HG03520 (cell line): ENCODE results near the gene DUSP11.
"Not testable (repeated sequence)": the region's sequence is repeated elsewhere in the genome, so short reads cannot be mapped to it uniquely, and the experiment has no call there.

Experiments
- ATAC-seq: cut with Tn5 transposase; IDR thresholded peaks from one replicate; pipeline ENCODE4 v1.9.1; 2021; ENCODE audit warnings: mild to moderate bottlenecking, moderate library complexity; ENCODE audit not compliant: unreplicated experiment

DUSP11 gene

DNA sequence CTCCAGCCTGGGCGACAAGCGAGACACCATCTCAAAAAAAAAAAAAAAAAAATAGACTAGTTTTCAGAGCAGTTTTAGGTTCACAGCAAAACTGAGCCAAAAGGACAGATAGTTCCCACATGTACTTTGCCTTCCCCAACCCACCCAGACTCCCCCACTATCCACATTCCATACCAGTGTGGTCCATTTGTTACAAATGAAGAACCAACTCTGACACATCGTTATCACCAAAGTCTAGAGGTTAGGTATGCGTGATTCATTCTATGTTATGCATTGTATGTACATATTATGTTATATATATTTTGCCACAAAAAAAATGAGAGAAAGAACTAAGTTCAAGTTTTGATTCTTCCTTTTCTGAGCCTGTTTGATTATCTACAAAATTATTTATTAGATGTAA is 3.5 kb downstream of the DUSP11 start:
- ATAC-seq = no peak

DNA sequence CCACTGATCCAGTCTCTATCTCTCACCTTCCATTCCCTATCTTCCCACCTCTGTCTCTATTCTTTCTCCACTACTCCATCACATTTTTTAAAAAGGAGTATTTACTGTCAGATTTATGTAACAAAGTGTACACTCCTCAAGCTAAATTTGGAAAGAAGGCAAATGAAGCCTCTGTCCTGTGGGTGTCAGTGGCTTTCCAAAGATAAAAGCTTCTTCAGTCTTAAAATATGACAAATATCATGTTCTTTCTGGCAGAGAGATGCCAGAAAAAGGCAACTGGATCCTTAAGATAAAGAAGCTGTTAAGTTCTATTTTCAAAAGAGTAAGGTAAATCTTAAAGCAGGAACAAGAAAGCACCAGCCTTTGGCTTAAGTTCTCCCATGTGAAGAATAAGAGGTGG is 7.1 kb downstream of the DUSP11 start:
- no peak for ATAC-seq

DNA sequence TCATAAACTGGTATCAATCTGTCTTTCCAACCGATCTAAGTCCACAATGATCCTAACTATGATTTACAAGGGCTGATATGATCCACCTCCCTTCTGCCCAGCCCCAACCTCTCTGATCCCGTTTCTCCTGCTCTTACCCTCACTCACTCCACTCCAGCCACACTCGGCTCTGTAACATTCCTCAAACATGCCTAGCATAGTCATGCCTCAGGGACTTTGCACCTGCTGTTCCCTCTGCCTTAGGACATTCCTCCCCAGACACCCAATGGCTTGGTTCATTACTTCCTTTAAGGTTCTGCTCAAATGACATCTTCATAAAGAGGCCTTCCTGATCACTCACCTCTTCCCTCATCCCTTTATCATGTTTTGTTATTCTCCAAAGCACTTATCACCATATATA is 9.2 kb downstream of the DUSP11 start:
- ATAC-seq = no peak

DNA sequence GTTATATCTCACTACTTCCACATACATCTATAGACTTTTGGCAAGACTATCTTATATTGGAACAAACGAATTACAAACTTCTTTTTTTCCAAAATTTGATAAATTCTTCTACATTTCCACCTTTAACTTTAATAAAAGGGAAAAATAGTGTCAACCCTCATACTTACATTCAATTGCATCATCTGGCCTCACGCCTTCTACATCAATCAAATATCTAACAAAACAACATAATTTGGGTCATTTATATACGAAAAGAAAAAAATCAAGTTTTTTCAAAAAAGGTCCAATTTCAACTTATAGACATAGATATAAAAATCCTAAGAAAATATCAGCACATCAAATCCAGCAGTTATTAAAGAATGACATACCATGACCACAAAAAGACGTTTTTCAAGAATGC is 12.9 kb downstream of the DUSP11 start:
- no peak for ATAC-seq

DNA sequence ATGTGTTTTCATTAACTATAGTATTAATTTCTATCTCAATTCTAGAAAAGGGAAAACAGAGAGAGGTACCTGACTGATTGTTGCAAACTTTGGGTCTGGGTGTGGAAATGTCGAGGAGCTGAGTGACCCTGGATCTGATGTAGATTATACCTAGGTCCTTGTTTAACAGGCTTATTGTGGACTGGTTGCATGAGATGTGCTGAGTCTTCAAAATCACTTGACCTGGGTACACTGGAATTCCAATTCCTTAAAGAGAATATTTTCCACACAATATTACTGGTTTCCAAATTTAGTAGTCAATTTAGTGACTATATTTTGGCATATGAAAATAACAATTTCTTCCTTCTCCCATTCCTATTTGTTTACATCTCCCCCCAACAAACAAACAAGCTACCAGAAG is 13.6 kb downstream of the DUSP11 start:
- ATAC-seq = no peak

DNA sequence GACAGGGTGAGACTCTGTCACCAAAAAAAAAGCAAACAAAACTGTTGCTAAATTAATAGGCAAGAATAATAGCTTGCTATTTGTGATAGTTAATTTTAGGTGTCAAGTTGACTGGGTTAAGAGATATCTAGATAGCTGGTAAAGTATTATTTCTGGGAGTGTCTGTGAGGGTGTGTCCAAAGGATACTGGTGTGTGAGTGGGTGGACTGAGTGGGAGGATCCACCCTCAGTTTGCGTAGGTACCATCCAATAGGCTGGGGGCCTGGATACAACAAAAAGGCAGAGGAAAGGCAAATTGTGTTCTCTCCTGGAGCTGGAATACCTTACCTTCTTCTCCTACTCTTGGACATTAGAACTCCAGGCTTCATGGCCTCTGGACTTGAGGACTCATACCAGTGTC is 15.0 kb downstream of the DUSP11 start:
- no peak for ATAC-seq

DNA sequence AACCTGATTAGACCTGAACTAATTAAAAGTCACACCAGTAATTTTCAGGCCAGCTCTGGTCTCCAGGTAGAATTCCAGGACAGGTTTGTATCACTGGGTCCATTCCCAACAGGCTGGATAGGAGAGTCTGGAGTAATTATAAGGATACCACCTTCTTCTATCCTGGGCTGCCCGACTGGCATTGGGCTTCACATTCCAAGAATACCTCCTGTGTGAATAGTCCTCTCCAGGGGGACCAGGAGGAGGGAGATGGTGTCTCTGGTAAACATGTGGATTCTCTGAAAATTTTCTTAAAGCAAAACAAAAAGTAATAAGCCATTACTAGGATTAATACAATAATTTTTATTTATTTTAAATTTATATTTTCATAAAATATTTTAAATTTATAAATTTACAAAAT is 17.3 kb downstream of the DUSP11 start:
- no peak for ATAC-seq

DNA sequence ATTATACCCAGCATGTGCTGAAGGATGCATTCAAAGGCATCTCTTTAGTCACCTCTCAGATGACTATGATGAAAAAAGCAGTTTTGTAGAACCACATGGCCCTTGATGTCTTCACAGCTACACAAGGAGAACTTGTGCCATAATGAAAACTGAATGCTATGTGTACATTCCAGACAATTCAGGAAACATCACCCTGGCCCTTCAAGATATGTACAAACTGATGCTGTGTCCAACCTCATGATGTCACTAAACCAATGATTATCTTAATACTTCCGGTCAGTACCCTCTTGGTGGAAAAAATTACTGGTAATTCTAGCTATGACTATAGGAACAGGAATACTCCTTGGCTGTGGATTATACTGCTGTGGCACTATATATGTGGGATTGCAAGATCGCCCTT is 20.0 kb downstream of the DUSP11 start:
- no peak for ATAC-seq

DNA sequence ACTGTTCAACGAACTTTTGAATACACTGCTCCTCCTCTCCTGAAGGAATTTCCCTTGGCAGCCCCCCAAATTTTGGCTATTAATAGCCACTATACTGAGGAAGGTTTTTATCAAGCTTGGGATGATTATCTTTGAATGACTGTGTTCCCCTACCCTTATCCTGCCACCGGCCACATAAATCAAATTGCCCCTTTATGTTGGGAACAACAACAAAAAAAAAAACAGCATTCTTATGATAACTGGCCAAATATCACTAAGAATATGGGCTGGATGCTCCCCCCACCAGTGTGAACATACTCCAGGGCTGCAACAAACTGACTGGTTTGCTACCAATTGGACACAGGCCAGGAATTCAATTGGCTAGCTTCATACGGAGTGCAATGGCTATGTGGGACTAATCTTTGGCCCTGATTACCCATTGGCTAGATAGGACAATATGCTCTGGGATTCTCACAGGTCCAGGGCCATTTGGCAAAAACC is 20.6 kb downstream of the DUSP11 start:
- no peak for ATAC-seq

DNA sequence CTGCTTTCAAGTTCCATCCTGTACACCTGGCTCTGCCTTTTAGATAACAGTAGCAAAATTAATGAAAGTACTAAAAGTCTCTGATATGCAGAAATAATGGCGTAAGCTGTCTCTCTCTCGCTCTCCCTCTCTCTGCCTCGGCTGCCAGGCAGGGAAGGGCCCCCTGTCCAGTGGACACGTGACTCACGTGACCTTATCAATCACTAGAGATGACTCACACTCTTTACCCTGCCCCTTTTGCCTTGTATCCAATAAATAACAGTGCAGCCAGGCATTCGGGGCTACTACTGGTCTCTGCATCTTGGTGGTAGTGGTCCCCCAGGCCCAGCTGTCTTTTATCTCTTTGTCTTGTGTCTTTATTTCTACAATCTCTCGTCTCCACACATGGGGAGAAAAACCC is 25.6 kb downstream of the DUSP11 start:
- ATAC-seq = not testable (repeated sequence)

DNA sequence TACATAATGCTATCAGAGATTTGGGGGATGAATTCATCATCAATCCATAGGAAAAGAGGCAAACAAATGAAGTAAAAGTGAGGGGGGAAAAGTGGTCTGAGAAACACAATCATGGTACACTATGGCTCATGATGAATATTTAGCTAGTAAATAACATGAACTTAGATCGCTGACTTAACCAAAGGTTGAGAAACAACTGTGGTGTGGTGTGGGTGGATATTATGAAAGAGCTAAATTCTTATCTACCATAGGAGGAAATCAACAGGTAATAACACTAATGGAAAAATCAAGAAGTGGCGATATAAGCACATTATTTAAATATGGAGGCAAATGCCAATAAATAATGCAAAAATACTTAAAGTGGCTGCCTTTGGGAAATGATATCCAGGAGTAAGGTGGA is 30.6 kb downstream of the DUSP11 start:
- no peak for ATAC-seq

DNA sequence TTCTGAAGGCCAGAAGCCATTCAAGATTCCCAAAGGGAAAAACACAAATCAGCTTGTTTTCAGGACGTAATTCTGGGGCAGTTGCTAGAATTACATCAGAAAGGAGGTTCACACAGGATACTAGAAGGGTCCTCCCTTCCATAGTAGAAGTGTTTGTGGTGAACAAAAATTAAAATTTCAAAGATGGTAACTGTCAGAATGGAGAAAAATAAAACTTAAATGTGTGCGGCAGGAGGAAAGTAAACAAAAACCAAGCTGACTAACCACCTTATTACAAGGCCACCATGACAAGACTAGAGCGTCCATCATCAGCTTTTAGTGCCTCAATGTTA is 33.1 kb downstream of the DUSP11 start:
- no peak for ATAC-seq

DNA sequence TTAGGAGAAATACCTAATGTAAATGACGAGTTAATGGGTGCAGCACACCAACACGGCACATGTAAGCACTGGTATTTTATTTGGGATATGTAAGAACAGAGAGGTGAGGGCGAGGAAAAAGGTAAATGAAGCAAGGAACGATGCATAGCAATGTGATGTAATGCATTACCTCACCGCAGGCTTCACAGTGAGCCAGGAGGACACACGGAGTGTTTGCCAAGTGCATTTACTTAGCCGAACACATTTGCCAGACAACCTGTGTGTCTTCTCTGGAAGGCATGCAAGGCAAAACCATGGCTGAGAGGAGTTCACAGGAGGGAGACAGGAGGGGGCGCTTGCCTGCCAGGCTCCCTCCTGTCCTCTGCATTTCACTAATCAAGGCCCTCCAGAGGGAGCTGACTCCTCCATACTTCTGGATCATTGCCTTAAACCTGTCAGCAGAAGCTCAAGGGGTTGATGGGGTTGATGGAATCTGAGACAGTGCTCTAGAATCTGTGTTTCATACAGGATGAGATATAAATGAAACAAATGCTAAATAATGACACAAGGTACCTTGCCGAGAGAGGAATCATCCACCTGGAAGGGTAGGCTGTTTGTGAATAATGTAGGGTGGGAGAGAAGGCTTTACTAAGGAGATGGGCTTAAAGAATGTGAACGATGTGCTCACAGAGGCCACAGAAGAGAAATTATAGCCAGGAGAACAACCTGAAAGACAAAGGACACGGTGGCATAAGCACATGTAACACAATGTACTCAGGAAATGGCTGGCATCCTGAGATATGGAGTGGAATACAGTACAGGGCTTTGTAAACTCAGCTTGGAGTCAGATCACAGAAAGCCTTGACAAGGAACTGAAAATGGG is 33.7 kb downstream of the DUSP11 start:
- no peak for ATAC-seq

DNA sequence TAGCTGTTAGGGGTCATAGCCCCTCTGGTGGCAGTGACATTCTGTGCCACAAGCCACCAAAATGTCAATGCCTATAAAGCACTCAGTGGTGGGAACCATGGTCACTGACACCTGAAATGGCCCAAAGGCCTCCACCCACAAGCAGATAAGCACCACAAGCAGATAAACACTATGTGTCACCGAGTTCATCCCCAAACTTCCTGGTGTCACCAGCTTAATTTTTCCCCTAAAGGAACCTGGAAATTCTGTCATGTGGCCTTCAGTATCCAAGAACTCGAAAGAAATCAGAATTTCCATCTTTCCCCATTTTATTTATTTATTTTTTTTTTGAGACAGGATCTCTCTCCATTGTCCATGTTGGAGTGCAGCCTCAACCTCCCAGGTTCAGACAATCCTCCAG is 39.1 kb downstream of the DUSP11 start:
- no peak for ATAC-seq

DNA sequence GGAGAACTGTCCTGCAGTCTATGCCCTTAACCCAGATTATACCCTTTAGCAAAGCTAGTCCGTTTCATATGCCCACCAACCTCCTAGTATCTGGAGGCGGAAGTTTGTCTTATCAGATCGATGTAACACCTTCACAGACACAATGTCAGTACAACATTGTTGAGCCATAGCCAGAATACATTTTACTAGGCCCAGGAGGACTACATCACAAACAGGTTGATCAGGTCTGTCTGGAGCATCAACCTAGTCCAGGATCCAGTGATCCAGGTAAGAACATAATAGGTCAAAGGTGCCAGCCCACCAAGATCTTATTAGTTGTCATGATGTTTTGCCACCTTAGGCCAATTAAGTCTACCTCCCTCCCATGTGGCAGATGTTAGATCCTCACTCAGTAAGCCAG is 40.8 kb downstream of the DUSP11 start:
- ATAC-seq = no peak

DNA sequence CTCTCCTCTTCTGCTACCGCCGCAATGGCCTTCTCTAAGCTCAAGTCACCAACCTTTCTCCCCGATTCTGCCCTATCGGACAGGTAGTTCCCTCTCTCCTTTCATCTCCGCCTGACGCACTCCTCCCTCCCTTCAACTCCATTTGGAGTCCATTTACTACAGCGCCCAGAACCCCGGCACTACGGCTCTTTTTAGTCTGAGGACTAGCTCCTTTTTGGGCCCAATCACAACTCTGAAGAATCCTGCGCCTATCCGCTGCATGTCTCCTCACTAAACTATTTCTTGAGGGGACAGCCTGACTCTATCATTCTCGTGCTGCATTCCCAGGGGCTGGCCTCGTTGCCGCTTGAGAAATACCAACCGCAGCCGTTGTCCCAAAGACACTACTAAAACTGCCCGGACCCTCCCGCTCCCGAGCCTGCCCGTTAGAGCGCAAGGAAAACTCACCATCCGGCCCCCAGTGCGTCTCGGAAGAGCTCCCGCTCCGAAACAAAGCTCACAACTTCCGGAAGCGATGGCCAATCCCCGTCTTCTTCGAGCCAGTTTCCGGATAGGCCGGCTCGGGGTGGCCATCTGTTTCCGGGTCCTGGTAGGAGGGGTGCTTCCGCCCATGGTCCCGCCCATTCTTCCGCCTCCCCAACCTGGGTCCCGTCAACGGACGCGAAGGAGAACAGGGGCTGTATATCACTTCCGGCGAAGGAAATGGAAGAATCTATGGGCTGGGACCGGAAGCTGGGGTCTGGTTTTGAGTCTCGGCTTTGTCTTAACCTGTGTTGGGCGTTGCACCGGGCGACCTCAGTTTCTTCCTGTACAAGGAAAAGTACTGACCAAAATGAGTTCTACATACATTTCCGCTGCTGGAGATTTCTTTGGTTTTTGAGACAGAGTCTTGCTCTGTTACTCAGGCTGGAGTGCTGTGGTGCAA is 42.8 kb downstream of the DUSP11 start, which contains the start of gene TPRKB:
TSS of gene TPRKB (minus strand) at position 491 of the 925 bp plus-strand sequence. CDS start 2,776 bp downstream, outside the sequence.
- peak; percentile 94 for ATAC-seq

DNA sequence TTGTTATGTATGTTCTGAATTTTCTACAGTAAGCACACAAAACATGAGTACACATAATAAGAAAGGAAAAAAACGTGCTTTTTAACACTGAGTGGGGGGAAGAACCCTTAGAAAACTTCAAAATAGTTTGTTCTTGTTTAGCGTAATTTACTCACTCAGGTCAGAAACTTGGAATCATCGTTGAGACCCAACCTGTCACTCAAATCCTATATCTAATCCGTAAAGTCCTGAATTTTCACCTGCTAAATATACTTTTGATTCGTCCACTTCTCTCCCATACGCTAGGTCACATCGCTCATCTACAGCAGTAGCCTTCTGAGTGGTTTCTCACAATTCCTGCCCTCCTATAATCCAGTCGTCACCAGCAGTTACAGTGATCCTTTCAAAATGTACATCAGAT is 43.5 kb downstream of the DUSP11 start:
- ATAC-seq = peak; percentile 5

DNA sequence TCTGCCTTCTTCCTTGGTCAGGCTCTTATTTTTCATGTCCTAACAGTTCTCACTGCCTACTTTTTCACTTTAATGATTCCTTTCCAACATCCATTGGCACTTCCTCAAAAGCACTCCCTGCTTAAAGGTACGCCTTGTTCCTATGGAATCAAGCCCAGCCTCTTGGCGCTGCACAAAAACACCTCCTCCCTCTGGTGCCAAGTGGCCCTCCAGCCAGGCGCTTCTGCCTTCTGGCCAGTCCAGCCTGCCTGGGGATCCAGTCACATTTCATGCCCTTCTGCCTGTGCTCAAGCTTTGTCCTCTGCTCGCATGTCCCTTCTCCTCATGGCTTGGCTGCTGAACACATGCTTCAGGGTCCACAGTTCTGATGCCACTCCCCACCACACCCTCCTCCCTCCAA is 49.1 kb downstream of the DUSP11 start:
- ATAC-seq = no peak

DNA sequence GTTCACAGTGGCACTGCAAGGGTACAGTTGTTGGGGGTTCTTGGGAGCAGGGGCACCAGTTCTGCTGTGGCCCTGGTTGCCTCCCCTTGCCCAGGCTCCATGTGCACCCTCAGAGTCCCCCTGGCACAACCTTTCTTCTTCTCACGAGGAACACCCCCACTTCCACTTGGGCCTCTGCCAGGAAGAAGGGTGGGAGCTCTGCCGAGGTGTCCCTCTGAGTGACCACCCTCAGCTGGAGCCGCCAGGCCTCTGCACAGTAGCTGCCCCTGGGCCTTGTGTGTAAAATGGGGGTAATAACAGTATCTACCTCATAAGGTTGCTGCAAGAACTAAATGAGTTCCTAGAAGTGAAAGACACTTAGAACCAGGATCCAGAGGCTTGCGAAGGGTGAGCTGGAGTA is 51.2 kb downstream of the DUSP11 start:
- no peak for ATAC-seq

DNA sequence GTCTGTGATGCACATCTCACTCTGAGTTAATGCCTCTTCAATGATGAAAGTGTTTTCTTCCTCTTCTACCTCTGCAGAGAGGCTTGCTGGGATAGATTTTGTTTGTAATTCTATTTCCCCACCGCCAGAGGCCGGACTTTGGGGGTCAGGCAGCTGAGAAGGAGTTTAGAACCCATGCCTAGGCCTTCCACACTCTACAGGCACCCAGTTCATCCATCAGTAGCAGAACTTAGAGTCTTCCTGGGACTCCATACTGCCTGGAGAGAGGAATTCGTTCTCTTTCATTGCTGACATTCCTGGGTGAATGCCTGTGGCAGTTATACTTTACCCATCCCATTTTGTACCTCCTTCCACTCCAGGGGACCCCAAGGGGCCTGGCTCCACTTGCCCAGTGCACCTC is 51.9 kb downstream of the DUSP11 start:
- ATAC-seq = no peak

DNA sequence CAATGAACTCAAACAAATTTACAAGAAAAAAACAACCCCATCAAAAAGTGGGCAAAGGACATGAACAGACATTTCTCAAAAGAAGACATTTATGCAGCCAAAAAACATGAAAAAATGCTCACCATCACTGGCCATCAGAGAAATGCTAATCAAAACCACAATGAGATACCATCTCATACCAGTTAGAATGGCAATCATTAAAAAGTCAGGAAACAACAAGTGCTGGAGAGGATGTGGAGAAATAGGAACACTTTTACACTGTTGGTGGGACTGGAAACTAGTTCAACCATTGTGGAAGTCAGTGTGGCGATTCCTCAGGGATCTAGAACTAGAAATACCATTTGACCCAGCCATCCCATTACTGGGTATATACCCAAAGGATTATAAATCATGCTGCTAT is 53.2 kb downstream of the DUSP11 start:
- ATAC-seq = not testable (repeated sequence)
